HL-60 (cell line): Measurements from ENCODE around the gene HPDL.

Experiments used
- CTCF ChIP-seq: IDR thresholded peaks from one replicate; pipeline ENCODE4 v1.5.1; 2011; ENCODE audit warnings: low read length, control low read depth, inconsistent platforms; ENCODE audit not compliant: insufficient read depth
- POLR2AphosphoS5 ChIP-seq: IDR thresholded peaks from 2 replicates; pipeline ENCODE4 v1.6.1; 2012; ENCODE audit warnings: low read depth
- REST ChIP-seq: IDR thresholded peaks from 2 replicates; pipeline ENCODE4 v1.6.1; 2012; ENCODE audit warnings: low read depth; ENCODE audit not compliant: insufficient replicate concordance
- SPI1 ChIP-seq: IDR thresholded peaks from 2 replicates; pipeline ENCODE4 v1.6.1; 2012; ENCODE audit warnings: low read depth, mild to moderate bottlenecking, borderline replicate concordance

GRCh38 chr1:45370575-45370974 is 43.9 kb downstream of the HPDL start:
- TF ChIP-seq CTCF: no peak
- TF ChIP-seq REST: no peak
- no peak for TF ChIP-seq POLR2AphosphoS5
- no peak for TF ChIP-seq SPI1
